GM21360 (cell line): Measurements from ENCODE around the gene ACKR3.

Experiments
- ATAC-seq: cut with Tn5 transposase; IDR thresholded peaks from one replicate; pipeline ENCODE4 v1.9.1; 2021; ENCODE audit warnings: mild to moderate bottlenecking, moderate library complexity; ENCODE audit not compliant: unreplicated experiment

The ACKR3 gene

DNA sequence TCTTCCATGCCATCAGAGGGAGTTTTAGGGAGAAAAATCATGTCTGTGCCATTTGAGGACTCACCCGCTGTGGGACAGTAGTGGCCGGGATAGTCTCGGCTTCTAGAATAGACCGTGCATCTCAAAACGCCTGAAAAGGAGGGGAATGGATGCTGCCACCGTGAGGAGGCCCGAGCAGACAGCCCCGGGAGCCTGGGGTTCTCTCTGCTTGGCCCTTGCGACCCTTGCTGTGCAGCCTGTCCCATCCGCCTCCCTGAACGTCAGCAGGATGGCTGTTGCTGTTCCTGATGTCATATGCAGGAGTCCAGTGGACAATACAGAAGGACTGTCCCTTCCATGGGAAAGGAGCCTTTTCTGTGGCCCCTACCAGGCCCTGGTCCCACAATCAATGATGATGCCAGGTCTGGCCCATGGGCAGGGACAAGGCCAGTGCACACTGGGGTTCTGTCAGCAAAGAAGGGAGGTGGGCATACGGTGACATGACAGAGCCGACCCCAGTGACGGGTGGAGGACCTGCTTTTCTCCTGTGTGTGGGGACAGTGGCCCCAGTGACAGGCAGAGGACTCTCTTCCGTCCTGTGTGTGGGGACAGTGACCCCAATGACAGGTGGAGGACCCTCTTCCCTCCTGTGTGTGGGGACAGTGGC, 58.8 kb downstream of the ACKR3 start:
- ATAC-seq, result no peak

DNA sequence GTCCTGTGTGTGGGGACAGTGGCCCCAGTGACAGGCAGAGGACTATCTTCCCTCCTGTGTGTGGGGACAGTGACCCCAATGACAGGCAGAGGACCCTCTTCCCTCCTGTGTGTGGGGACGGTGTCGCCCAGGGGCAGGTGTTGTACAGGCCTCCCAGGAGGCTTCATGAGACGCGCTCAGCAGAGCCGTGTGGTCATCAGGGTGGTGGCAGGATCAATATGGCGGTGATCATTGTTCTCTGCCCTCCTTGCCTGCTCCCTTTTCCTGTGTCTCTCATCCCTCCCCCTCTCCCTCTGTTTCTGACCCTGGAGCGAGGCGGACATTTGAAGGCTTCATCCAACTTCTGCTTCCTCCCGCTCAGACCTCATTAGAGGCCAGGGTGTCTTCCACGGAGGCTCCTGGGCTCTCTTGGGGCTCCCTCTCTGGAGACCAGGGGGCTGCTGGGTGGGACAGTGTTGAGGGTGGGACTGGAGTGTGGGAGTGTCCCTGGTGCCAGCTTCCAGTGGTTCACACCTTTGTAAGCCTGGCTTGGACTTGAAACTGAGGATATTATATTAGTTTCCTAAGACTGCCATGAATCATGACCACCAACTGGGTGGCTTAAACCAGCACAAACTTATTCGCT, 59.5 kb downstream of the ACKR3 start:
- no peak for ATAC-seq

DNA sequence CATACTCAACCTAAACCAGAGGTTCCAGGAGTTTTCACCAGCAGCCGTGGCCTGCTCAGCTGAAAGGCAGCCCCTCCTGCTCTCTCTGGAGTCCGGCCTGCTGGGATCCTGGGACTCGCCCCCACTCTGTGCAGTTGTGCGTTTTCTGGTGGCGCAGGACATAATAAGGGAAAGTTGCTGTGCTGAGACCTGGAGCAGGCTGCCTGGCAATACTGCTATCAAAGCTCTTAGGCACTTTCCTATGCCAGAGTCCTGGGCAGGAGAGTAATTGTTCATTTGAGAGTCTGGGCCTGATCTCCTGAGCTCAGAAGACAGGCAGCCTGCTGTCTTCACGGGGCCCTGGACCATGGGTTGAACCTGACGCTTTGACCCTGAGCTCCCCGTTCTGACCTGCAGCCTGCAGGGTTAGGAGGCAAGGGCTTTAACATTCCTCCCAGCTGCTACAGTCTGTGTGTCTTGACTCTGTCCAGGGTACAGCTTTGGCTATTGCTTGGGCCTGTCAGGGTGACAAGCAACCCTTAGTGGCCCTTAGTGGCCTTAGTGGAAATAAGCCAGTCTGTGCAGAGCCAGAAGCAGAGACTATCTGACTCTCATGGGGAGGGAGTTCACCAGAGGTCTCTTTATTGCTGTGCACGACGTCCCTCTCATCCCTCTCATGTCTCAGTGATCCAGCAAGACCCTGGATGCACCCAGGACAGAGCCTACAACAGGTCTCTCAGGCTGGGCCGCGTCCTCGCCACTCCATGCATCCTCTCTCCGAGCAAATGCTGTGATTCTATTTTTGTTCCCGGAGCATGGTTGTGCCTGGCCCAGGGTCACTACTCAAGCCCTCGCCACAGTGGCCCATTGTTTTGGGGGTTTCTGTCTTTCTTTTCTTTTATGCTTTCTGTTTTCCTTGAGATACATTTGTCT, 60.6 kb downstream of the ACKR3 start:
- no peak for ATAC-seq

DNA sequence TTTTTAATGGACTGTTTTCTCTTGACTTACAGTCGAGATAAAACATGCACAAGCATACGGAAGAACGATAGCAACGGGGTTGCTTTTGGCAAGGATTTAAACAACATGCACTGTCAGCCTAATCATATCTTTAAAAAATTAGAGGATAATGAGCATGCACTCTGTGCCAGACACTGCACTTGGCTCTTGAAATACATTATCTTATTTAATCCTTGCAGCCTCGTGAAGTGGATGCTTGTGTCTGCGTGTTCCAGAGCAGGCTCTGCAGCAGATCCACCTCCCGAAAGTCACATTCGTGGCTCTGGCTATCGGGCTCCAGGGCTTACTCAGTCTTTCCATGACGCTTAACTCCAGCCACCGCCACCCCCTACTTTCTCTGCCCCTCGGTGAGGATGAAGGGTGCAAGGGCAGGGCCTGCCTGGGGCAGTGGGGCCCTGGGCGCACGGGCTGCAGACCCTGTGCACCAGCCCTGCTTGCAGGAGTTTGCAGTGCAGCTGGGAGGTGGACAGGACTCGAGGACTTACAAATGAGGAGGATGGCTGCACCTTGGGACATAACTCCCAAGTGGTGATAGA, 61.7 kb downstream of the ACKR3 start:
- ATAC-seq, result no peak

DNA sequence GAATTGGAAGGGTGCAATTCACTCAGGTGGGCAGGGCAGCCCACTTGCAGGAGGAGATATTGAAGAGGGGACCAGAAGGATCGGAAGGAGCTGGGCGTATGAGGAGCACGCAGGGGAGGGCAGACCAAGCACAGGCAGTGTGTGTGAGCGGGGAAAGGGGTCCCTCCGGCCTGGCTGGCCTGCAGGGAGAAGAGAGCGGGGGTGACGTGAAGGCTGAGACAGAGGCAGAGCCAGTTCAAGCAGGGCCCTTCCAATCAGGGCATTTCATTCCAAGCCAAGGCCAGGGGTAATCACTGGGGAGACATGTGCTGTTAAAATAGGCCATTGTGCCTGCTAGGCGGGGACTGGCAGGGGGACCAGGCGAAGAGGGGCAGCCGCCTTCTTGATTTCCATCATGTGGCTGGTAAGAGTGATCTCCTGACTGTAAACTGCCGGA, 62.2 kb downstream of the ACKR3 start:
- ATAC-seq, result no peak
